COR-L47 (cell line): ENCODE measurements around the gene CDK5R2.

ENCODE experiments used
- DNase-seq: peaks from one replicate; lab custom pipeline; 2025; lab: John Stamatoyannopoulos, UW

The CDK5R2 gene

GRCh38 chr2:218988164-218988563 lies 28.7 kb downstream of the CDK5R2 start:
- DNase-seq: no peak

- DNase-seq: no peak
Measured at GRCh38 chr2:218988650-218989049, 29.2 kb downstream of the CDK5R2 start.

GRCh38 chr2:218990052-218990451 lies 30.6 kb downstream of the CDK5R2 start:
- no peak for DNase-seq

- no peak for DNase-seq
Measured at GRCh38 chr2:218990612-218991011, 31.1 kb downstream of the CDK5R2 start.

GRCh38 chr2:218991674-218992168 lies 32.3 kb downstream of the CDK5R2 start:
- DNase-seq: no peak

- DNase-seq: no peak
Measured at GRCh38 chr2:218992196-218992595, 32.7 kb downstream of the CDK5R2 start.

- no peak for DNase-seq
Measured at GRCh38 chr2:218992703-218993344, 33.4 kb downstream of the CDK5R2 start.

GRCh38 chr2:218993345-218994315 lies 34.2 kb downstream of the CDK5R2 start, which contains the start of gene CRYBA2:
TSS of gene CRYBA2 (minus strand) at chr2:218993422. CDS start at chr2:218993176, 246 bp downstream.
- peak; percentile 89 for DNase-seq

GRCh38 chr2:218995561-218995960 lies 36.1 kb downstream of the CDK5R2 start:
- no peak for DNase-seq

GRCh38 chr2:218995972-218996711 lies 36.7 kb downstream of the CDK5R2 start:
- DNase-seq: peak; percentile 91

GRCh38 chr2:218996937-218997336 lies 37.5 kb downstream of the CDK5R2 start:
- DNase-seq: peak; percentile 86

GRCh38 chr2:218997731-218998130 lies 38.3 kb downstream of the CDK5R2 start:
- peak; percentile 59 for DNase-seq

- no peak for DNase-seq
Measured at GRCh38 chr2:218998414-218999002, 39.0 kb downstream of the CDK5R2 start.

GRCh38 chr2:218999021-218999880 lies 39.8 kb downstream of the CDK5R2 start:
- no peak for DNase-seq

- DNase-seq: peak; percentile 96
Measured at GRCh38 chr2:218999881-219000568, 40.6 kb downstream of the CDK5R2 start.

GRCh38 chr2:219000569-219000960 lies 41.1 kb downstream of the CDK5R2 start:
- DNase-seq: no peak

GRCh38 chr2:219001100-219001576 lies 41.7 kb downstream of the CDK5R2 start:
- no peak for DNase-seq

GRCh38 chr2:219001577-219002394 lies 42.3 kb downstream of the CDK5R2 start:
- peak; percentile 99 for DNase-seq
